GM18520 (cell line): ENCODE measurements around the gene EMC6.

Experiments used
- ATAC-seq: cut with Tn5 transposase; IDR thresholded peaks from one replicate; pipeline ENCODE4 v1.9.1; 2021; ENCODE audit not compliant: unreplicated experiment

Gene EMC6

DNA sequence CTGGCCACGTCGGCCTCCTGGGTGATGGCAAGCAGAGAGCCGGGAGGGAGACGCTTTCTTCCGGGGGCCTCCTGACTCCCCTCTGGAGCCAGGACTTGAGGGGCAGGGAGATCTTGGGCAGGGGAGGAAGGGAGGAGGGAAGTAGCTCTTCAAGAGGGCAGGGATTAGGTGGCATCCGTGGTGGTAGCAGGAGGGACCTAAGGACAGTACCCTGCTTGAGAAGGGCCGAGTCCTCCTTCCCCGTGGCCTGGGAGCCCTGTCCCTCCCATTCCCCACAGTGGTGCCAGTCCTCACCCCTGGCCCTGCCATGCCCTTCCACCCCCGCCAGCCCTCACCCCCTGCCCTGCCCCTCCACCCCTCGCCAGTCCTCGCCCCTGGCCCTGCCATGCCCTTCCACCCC lies 12.8 kb upstream of the EMC6 start:
- no peak for ATAC-seq

DNA sequence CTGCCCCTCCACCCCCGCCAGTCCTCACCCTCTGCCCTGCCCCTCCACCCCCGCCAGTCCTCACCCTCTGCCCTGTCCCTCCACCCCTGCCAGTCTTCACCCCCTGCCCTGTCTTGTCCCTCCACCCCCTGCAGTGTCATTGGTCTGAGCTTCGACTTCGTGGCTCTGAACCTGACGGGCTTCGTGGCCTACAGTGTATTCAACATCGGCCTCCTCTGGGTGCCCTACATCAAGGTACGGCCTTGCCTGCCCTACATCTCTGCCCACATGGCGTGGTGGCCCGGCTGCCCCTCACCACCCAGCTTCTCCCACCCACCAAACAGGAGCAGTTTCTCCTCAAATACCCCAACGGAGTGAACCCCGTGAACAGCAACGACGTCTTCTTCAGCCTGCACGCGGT lies 12.3 kb upstream of the EMC6 start:
- no peak for ATAC-seq

DNA sequence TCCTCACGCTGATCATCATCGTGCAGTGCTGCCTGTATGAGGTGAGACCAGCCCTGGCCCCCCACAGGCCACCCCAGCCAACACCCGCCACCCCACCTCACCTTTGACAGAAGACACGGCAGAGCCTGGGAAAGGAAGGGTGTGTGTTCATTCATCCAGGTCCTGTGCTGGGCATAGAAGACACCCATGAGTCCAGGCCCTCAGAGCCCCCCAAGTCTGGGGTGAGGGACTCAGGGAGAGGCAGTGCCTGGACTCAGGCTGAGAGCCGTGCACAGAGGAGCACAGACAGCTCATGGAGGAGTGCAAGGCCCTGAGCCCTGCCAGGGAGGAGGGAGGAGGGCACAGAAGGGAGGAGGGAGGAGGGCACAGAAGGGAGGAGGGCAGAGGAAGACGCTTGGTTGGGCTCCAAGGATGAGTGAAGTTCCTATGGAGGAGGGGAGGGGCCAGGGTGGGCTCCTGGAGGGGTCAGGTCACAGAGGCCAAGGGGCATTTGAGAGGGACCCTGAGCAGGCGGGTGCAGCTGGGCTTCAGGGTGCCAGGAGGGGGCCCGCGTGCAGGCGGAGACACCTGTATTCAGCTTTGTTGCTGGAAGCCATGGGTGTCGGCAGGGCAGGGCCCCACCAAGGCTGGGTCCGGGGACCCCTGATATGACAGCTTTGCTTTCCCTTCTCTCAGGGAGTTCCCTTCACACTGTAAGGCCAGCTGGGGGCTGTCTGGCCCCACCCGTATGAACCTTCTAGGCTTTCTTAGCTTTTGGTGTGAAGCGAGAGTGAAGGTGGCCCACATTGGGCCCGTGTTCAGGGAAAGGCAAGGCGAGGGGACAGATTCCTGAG lies 11.6 kb upstream of the EMC6 start:
- no peak for ATAC-seq

DNA sequence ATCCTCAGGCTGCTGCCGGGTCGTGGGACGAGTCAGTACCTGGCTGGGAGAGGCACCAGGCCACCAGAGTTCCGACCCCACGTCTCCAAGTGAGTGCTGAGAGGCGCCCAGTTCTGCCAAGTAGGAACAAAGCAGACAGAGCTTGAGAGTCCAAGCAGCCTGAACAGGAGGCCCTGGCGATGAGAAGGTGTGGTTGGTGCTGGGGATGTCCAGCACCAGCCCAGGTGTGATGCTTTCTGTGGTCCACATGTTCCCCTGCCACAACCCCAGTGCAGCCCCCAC lies 11.1 kb upstream of the EMC6 start:
- ATAC-seq: no peak

DNA sequence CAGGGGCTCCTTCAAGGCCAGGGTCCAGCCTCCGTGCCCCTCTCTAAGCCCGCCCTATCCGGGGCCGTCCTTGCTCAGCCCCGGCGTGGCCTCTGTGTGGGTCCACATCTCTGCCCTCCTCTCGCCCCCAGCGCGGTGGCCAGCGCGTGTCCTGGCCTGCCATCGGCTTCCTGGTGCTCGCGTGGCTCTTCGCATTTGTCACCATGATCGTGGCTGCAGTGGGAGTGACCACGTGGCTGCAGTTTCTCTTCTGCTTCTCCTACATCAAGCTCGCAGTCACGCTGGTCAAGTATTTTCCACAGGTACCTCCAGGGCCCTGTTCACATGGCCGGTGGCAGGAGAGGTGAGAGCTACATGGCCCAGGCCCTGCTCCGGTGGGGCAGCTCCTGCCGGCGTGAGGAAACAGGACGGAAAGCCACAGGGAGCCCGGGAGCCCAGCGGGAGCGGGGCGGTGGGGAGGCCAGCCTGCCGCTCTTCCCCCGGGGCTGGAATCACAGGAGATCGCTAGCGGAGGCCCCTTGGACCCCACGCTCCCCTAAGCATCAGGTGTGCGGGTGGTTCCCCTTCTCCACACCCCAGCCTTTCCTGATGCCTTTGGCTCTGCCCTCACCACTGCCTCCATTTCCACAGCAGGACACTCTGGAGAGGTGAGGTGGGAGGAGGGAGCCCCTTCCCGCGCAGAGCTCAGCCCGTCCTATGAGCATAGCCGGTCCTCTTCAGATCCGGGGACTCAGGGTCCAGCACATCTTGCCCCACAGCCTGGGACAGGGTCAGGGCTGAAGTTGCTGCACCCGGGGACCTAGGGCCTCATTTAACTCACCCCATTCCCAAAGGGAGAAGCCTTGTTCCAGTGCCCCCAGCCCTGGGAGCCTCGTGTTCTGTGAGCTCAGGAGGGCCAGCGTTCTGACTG lies 10.5 kb upstream of the EMC6 start:
- no peak for ATAC-seq

DNA sequence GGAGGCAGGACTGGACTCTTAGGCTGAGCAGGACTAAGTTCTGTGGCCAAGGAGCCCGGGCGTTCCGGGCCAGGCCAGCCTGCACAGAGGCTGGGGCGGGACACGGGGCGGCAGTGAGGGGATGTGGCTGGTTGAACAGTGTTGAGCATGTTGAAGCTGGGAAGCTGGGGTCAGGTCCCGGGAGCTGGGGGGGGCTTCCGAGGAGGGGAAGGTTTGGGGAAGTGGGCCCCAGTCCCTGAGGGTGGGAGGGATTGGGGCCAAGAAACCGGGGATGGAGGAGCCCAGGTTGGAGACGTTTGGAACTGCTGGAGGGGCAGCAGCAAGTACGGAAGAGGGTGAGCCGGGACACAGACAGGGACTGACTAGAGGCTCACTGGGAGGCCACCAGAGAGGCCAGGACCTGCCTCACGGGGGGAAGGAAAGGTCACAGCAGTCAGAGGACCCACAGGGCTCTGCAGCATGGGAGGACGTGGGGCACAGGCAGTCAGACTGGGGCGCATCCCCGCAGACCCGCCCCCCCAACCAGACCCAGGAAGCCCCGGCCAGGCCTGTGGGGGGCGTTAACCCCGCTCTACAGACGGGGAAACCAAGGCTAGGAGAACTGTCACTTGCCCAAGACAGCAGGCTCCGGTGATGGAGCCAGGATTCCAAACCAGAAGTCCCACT lies 9.7 kb upstream of the EMC6 start:
- no peak for ATAC-seq

DNA sequence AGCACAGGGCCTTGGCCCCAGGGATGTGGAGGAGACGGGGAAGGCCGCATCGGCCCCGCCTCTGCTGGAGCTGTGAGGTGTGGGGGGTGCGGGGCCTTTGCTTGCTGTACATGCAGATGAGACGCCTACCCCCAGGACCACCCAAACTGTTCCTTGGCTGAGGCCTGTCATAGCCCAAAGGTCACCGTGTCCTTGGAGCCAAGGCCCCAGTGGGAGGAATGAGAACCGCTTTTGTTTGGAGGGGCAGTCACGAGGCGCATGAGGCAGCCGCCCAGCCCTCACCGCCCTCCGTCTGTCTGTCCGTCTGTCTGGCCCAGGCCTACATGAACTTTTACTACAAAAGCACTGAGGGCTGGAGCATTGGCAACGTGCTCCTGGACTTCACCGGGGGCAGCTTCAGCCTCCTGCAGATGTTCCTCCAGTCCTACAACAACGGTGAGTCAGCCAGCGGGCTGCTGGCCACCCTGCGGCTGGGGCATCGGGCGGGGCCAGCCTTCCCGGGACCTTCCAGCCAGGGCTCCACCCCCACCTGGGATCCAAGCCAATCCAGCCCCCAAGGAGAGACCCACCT lies 9.0 kb upstream of the EMC6 start:
- no peak for ATAC-seq

DNA sequence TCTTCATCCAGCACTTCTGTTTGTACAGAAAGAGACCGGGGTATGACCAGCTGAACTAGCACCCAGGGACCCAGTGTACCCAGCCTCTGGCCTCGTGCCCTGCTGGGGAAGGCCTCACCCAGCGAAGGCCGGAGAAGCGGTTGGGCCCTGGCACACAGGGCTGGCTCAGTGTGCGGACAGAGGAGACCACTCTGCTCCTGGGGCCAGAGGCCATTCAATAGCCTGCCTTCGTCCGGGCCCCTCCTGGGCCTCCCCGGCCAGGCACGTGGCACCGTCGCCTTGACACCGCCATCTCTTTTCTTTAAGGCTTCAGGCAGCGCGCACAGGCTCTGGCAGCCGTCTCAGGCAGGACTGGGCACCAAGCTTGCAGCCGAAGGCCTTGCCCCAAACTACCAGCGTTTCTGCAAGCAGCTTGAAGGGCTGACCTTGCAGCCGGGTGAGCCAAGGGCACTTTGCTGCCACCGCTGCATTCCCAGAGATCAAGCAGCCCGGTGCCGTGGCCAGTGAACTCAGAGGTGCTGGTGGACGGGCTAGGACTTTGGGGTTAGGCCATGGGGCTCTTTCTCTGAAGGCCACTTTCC lies 8.2 kb upstream of the EMC6 start:
- no peak for ATAC-seq

DNA sequence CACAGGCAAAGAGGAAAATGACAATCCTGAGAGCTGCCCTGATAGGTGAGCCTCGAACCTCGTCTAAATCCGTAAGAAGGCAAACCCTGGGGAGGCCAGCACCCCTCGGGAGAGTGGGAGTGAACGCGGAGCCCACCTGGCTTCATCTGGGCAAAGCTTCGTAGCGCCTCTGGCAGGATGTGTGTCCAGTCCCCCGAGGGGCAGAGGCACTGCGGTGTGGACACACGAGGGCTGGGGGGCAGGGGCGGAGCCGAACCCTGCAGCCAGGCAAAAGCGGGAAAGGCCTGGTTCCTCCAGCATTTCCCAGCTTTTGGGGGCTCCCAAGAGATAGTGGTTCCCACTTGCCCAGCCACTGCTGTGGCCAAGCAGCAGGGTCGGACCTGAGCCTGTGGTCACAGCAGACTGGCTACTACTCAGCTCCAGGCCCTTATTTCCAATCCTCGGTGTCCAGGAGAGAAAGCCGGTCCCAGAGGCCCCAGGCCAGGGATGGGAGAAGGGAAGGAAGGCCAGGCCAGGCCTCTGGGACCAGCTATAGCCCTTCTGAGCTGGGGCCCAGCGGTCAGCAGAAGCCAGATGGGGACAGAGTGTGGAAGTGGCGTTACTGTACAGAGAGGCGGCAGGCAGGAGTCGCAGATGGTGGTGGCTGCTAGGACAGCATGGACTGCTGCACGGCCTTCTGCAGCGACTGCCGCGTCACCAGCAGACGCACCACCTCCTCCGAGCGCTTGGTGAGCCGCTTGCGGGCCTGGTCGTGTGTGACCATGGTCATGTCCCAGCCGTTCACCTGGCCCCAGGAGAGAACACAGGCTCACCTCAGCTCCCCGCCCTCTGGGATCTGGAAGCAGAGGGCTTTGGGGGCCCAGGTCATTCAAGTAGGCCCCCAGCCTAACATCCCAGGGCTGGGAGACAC lies 5.3 kb upstream of the EMC6 start:
- ATAC-seq: no peak

DNA sequence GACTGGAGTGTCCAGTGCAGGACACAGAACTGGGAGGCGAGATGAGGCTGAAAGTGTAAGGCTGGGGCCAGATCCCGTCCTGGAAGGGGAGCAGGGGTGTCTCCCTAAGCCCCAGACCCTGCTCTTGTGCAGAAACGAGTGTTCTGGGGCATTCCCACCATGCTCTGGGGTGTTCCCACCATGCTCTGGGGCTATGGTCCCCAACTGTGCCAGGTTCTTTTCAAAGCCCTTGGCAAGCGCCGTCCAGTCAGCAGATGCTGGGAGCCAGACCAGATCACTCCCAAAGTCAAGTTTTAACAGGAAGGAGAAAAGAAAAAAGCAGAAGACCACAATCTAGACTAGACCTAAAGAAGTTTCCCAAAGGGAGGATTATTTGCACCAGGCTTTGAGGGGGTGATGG lies 2.8 kb upstream of the EMC6 start:
- no peak for ATAC-seq

DNA sequence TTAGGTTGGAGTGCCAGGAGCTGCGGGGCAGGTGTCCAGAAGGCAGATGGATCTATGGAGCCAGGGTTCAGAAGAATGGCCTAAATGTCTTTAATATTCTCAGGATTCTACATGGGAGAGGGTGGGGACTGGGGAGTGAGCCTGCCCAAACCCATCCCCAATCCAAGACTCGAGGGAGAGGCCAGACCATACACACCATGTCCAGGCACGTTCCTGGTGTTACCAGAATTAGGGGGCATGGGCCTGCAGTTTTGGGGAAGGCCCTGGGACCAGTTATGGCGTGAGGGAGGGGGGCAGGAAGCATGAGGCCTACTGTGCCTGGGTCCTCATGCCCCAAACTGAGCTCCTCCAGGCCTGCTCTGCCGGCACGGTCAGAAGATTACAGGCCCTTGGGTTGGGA lies 2.1 kb upstream of the EMC6 start:
- ATAC-seq: no peak

DNA sequence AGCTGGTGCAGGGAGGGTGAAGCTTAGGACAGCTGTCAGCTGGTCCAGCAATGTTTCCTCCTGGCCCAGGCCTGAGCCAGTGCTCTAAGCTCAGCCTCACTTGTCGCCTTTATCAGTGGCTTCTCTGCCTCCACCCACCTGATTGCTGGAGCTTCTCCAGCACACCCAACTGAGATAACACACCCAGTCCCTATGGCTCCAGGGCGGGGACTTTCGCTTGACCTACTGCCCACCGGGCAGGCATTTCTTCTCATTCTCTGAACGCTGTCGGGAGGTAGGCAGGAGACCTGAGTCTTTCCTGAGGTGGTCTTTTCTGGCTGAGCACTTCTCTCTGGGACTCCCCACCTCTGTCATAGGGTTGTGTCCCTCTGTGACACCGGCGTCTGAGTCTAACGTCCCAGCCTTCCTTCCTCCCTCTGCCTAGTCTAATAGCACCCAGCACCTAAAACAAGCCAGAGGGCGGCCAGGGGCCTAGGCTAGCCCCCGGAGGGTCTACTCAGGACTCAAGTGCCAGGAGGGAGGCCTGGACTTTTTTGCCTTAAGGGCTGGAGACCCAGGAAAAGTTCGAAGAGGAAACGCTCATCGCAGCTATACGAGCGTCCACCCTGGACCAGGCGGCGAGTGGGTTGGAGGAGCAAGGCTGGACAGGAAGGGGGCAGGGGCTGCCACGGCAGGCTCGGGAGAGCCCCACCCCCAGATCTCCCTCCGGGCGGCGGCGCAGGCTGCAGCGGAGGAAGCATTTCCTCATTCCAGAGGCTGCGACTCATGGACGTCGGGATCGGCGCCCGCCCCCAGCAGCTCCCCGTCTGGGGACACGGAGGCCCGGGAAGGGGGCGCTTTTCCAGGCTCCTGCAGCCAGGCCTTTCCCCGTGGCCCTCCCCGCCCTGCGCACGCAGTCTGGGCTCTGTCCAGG lies 990 bp upstream of the EMC6 start:
- ATAC-seq: no peak

DNA sequence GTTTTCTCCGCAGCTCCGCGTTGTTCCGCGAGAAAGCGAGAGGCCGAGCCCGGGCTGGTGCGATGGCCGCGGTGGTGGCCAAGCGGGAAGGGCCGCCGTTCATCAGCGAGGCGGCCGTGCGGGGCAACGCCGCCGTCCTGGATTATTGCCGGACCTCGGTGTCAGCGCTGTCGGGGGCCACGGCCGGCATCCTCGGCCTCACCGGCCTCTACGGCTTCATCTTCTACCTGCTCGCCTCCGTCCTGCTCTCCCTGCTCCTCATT lies 404 bp downstream of the EMC6 start:
- no peak for ATAC-seq

DNA sequence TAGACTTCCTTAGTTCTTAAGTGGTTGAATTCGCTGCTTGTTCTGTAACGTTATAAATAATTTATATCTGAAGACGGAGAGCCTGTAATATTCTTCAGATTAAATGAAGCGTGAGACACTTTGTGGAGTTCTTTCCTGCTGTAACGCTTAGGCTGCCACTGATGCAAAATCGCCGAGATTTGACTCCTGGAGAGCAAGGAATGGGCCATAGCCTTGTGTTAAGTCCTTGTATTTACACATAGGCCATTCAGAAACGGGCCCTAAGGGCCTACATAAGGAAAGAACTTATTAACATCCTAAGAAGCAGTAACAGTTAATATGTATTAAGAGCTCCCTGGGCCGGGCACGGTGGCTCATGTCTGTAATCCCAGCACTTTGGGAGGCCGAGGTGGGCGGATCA lies 936 bp downstream of the EMC6 start:
- ATAC-seq: no peak

DNA sequence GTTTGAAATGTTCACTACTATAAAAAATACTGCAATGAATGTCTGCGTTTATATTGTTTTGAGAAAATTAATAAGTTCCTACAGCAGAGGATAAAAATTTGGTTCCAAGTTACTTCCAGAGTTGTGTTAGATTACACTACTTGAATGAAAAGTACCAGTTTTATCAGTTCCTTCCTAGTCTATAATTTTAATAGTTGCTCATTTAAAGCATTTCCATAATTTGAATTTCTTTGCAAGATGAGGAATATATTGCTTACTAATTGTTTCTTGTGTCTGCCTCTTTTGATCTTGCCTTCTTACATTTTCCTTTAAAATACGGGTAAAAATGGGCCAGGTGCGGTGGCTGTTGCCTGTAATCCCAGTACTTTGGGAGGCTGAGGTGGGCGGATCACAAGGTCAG lies 4.0 kb downstream of the EMC6 start:
- no peak for ATAC-seq

DNA sequence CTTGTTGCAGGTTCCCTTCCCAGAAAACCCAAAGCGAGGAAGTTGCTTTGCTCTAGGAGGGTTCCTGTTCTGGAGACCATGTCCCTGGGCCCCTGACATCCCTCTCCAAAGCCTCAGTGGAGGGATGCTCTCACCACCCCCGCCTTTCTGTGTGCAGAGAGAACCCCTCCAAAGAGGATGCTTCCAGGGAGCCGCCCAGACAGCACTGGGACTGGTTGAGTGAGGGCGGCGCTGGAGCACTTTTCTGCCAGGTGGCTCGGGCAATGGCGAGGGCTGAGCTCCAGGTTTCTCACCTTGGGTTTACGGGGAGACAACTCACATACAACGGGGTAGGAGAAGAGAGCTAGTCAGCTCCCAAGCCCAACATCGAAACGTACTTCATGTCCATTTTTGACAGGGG lies 7.3 kb downstream of the EMC6 start:
- ATAC-seq: no peak

DNA sequence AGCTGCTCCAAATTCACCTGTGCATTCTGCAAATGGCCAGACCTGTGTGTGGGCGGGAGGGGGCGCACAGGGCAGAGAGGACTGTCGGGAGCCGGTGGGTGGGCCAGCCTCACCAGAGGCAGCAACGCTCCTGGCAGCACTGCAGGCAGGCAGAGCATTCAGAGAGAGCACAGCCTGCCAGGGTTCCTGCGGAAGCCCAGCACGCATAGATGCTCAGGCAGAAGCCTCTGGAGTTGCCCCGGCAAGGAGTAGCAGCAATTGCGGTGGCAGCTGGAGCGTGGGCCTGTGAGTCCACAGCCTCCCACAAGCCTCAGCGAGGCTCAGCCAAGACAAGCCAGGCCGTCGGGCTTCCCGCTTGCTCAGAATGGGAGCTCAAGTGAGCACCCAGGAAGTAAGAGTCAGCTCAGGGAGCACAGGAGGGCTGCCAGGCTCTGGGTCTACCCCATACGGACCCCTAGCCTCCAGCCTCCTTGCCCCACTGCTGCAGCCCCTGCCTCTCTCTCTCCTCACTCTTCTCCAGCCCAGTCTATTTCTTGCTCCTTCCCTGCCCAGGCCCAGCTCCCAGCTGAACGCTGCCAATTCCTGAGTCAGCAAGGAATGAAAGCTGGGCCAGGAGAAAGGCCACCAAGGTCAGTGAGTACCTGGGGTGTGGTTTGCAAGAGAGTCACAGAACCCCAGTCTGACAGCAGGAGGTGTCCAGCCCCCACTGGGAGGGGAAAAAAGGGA lies 9.6 kb downstream of the EMC6 start:
- ATAC-seq: no peak

DNA sequence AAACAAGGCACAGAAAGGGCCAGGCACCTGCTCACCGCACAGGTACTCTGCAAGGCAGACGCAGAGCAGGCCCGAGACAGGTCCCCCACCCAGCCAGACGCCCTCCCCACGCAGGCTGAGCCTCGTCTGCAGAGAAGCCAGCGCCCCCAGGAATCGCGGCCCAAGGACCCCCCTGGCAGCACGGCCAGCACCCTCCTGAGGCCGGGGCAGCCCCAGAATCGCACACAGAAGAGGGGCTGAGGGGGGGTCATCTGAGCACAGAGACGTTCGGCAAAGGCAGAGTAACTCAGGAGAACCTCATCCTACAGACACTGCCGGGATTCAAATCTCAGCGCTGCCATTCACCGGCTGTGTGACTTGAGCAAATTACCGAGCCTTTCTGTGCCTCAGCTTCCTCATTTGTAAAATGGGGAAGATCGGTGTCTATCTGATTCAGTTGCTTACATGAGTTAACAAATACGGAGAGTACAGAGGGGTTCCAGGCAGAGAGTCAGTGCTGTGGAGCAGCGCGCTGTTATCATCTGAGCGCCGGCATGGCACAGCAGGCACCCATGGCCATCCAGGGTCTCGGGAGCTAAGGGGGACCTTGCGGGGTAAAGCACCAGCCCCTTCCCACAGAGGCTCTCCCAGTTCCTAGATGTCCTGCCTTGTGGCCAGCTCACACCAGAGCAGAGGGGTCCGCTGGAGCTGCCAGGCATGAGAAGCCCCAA lies 10.4 kb downstream of the EMC6 start:
- no peak for ATAC-seq
